Fibroblast of pulmonary artery (primary cell): ENCODE measurements around the gene PDE4D.

Experiments
- DNase-seq: peaks from one replicate; pipeline ENCODE4 v3.0.0-alpha.2; 2010; ENCODE audit warnings: low read depth
- H3K4me3 ChIP-seq: replicated peaks from 2 replicates; pipeline ENCODE4 v1.5.1; 2011; ENCODE audit warnings: low read depth, mild to moderate bottlenecking, control low read depth, low read length, moderate library complexity
- TF ChIP-seq, protein P1 (sequence below): IDR thresholded peaks from 2 replicates; pipeline ENCODE4 v1.5.1; 2011; ENCODE audit warnings: mild to moderate bottlenecking, control low read depth, low read length, inconsistent platforms; ENCODE audit errors: missing control alignments

The PDE4D gene

DNA sequence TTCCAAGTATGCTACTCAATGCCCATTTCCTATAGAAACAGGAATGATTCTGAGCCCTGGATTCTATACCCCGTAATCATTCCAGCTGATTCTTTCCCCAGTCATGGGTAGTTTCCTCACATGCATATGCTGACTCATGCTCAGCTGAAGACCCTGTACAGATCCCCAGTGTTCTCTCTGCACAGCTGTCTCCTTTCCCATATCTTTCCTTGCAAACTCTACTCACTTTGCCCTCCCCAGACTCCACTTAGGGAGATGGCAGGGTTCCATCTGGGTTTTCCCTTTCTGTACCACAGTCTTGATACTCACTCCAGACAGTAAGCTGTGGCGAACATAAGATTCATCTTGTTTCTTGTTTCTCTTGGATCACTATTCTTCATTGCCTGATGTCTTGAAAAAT is 953.1 kb downstream of the PDE4D start:
- TF ChIP-seq, protein P1, sequence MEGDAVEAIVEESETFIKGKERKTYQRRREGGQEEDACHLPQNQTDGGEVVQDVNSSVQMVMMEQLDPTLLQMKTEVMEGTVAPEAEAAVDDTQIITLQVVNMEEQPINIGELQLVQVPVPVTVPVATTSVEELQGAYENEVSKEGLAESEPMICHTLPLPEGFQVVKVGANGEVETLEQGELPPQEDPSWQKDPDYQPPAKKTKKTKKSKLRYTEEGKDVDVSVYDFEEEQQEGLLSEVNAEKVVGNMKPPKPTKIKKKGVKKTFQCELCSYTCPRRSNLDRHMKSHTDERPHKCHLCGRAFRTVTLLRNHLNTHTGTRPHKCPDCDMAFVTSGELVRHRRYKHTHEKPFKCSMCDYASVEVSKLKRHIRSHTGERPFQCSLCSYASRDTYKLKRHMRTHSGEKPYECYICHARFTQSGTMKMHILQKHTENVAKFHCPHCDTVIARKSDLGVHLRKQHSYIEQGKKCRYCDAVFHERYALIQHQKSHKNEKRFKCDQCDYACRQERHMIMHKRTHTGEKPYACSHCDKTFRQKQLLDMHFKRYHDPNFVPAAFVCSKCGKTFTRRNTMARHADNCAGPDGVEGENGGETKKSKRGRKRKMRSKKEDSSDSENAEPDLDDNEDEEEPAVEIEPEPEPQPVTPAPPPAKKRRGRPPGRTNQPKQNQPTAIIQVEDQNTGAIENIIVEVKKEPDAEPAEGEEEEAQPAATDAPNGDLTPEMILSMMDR: no peak
- DNase-seq: peak; percentile 78
- no peak overlapping the region for H3K4me3 ChIP-seq

- TF ChIP-seq, protein P1: no peak
- DNase-seq: no peak
- no peak overlapping the region for H3K4me3 ChIP-seq
Measured at GRCh38 chr5:58939664-58940063, 953.9 kb downstream of the PDE4D start.

- TF ChIP-seq, protein P1: no peak
- no peak overlapping the region for H3K4me3 ChIP-seq
- DNase-seq: no peak
Measured at GRCh38 chr5:58938563-58939424, 954.7 kb downstream of the PDE4D start.

- TF ChIP-seq, protein P1: no peak
- no peak overlapping the region for H3K4me3 ChIP-seq
- DNase-seq: no peak
Measured at GRCh38 chr5:58937031-58937681, 956.4 kb downstream of the PDE4D start.

GRCh38 chr5:58934629-58935097 is 958.9 kb downstream of the PDE4D start:
- no peak overlapping the region for H3K4me3 ChIP-seq
- DNase-seq: peak; percentile 8
- TF ChIP-seq, protein P1: no peak

DNA sequence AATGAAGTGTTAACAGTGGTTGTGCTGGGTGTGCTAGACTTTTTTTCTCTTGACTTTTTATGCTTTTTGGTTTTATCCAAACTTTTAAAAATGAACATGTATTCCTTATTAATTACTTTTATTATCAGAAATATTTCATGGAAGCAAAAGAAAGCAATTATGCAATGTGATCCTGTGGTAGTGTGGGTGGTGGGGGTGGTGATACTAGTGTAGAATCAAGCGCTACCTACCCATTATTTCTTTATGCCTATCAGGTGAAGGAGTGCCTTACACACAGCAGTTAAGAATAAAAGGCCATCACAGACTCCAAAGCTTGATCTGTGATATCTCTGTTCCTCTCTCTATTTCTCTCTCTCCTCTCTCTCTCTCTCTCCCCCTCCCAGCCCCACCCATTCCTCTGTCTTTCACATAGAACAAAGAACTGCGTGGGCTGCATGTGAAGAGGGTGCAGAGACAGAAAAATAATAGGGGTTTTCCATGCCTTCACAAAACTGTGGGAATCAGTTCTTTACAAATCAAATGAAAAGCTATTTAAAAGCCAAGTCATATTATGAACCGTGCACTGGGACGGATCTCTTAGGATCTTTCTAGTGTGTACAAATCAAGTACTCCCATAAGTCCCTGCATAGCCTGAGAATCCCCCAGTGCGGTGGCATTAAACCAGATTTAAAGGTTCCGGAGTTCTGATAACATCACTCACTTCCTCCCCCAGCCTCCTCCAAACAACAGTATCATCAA is 959.5 kb downstream of the PDE4D start:
- TF ChIP-seq, protein P1: no peak
- DNase-seq: peak; percentile 14
- H3K4me3 ChIP-seq: no peak overlapping the region
